Adrenal gland (tissue), 12 donors: ENCODE data around the gene ANKRD44. TPM values are rescaled to one million over a fixed set of nuclear protein-coding genes. Genes with fewer than 3 reads are reported as not detected.

Experiments
- DNase-seq, 7 donors: peaks; one replicate each; pipeline ENCODE4 v3.0.0-alpha.2; 2019 to 2020
- H3K27ac ChIP-seq, 5 donors: fragments of 200-600 bp; sonication (generic) in 4 of 5; 1 replicate in 3 of 5; 2 replicates in 2 of 5; pipeline versions ENCODE4 v1.5.1 to v1.8.0; 2016 to 2020; ENCODE audit warnings: mild to moderate bottlenecking in 1 of 5
- H3K27me3 ChIP-seq: fragments of 200-600 bp; 2 replicates; pipeline ENCODE4 v1.8.0; 2021
- H3K36me3 ChIP-seq, 2 donors: fragments of 200-600 bp; replicated peaks in 1 of 2; 1 replicate in 1 of 2; 2 replicates in 1 of 2; pipeline versions ENCODE4 v1.5.1 to v1.8.0; 2018 to 2022
- H3K4me1 ChIP-seq, 2 donors: fragments of 200-600 bp; replicated peaks in 1 of 2; 1 replicate in 1 of 2; 2 replicates in 1 of 2; pipeline versions ENCODE4 v1.5.1 to v1.8.0; 2018 to 2021
- H3K4me3 ChIP-seq, 4 donors: fragments of 200-600 bp; sonication (generic) in 3 of 4; one replicate each; pipeline ENCODE4 v1.5.1; 2016 to 2018
- H3K9me3 ChIP-seq, 3 donors: fragments of 200-600 bp; sonication (generic) in 1 of 3; replicated peaks in 1 of 3; 1 replicate in 2 of 3; 2 replicates in 1 of 3; pipeline versions ENCODE4 v1.5.1 to v1.8.0; 2016 to 2021
- POLR2A ChIP-seq, 2 donors: fragments of 450-650 bp; IDR thresholded peaks; one replicate each; pipeline ENCODE4 v1.6.1; 2017; ENCODE audit warnings: antibody characterized with exemption in 2 of 2, mild to moderate bottlenecking in 2 of 2, moderate library complexity in 1 of 2
- WGBS, 4 donors: extraction: QIAGEN DNeasy Blood & Tissue Kit in 2 of 4; methylation state at CpG; one replicate each; pipeline versions ENCODE4 v1.1.5 to v1.1.7; 2013 to 2017; 5-methylcytosine and 5-hydroxymethylcytosine counted together
- intact Hi-C, 2 donors: fragments of 100-400 bp; cut with DNase I; formaldehyde crosslinking; loops; one replicate each; pipeline versions ENCODE4 v1.14.1 to v1.15.0; 2022 to 2023
- polyA plus RNA-seq, 3 donors: library from polyadenylated mRNA; stranded (reverse); fragments of 200-250 nt in 2 of 3; fragments of 350-450 nt in 1 of 3; fragmentation: Illumina TruSeq in 1 of 3; extraction: RNeasy Lipid Tissue Mini Kit (QIAGEN cat#74804) in 1 of 3; gene quantifications; one replicate each; pipeline ENCODE4 v1.2.3, GENCODE V29; 2013 to 2014
- total RNA-seq, 9 donors: library from RNA; depleted of rRNA in 4 of 9; stranded (reverse); fragments of >200 nt in 4 of 9; fragments of 120-200 nt in 1 of 9; fragmentation: NEBNext Ultra II Directional in 1 of 9; extraction: Animal tissue kit (Norgen Biotek cat#: 25700) in 1 of 9; gene quantifications; one replicate each; pipeline versions ENCODE4 v1.1.0 to v1.2.4, GENCODE V29; 2013 to 2023
- TF ChIP-seq, protein P1 (sequence below), 6 experiments: fragments of 450-650 bp in 4 of 6; fragments of 200-600 bp in 2 of 6; sonication (generic) in 1 of 6; IDR thresholded peaks; 1 replicate in 5 of 6; 2 replicates in 1 of 6; pipeline versions ENCODE4 v1.5.1 to v1.8.0; 2016 to 2021; ENCODE audit warnings: antibody characterized with exemption in 6 of 6, mild to moderate bottlenecking in 2 of 6, moderate library complexity in 1 of 6
- donor health status: healthy with polysubstance abuse.
- donor health status: Bipolar disorder and iron deficiency.
- donor health status: DM: yes; HTN: yes; CAD: no.
- donor health status: DM: no; HTN: no; CAD: no.
- donor health status: DM: no; HTN: no; CAD: no.
- donor health status: DM: yes; HTN: yes; CAD: no.

ANKRD44 gene
- total and polyA plus RNA-seq, 12 donors = 3.8 to 40.2 (median 21.3) TPM

DNA sequence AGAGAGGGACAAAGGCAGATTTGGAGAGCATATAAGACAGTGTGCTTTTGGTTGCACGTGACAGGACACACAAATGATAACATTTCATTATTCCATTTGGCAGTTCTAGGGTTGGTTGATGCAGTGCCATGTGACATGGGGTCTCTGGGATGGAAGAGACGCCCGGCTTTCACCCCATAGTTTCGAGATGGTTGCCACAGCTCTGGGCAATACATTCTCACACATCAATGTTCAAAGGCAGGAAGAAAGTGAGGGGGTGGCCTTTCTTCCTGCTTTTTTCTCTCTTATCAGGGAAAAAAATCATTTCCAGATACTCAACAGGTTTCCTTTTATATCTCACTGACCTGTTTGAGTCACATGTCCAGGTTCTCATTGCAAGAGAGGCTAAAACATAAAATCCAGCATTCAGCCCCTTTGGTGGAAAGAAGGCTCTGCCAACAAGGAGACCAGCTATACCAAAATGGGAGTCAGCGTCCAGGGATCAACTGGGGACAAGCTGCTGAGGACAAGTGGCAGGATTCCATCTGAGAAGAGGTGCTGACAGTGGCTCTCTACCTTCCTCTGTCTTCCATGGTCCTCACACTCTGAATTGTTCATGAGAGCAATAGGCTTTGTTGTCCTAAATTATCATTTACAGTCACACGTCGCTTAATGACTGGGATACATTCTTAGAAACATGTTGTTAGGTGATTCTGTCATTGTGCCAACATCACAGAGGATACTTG is 29.1 kb upstream of the ANKRD44 start:
- H3K9me3 ChIP-seq = no peaks in the 10 kb centered on the region
- intact Hi-C loops = no loop called here
- TF ChIP-seq, protein P1, sequence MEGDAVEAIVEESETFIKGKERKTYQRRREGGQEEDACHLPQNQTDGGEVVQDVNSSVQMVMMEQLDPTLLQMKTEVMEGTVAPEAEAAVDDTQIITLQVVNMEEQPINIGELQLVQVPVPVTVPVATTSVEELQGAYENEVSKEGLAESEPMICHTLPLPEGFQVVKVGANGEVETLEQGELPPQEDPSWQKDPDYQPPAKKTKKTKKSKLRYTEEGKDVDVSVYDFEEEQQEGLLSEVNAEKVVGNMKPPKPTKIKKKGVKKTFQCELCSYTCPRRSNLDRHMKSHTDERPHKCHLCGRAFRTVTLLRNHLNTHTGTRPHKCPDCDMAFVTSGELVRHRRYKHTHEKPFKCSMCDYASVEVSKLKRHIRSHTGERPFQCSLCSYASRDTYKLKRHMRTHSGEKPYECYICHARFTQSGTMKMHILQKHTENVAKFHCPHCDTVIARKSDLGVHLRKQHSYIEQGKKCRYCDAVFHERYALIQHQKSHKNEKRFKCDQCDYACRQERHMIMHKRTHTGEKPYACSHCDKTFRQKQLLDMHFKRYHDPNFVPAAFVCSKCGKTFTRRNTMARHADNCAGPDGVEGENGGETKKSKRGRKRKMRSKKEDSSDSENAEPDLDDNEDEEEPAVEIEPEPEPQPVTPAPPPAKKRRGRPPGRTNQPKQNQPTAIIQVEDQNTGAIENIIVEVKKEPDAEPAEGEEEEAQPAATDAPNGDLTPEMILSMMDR (IDR thresholded peaks at IDR 0.05) = no peak
- TF ChIP-seq POLR2A (IDR thresholded peaks at IDR 0.05) = no peak
- no peaks in the 10 kb centered on the region for H3K36me3 ChIP-seq
- H3K4me3 ChIP-seq = no peak overlapping the region
- 73 to 82% (median 80%) methylated on average over 7 of the region's 7 CpGs for WGBS, 4 donors
- H3K27me3 ChIP-seq = no peaks in the 10 kb centered on the region
- no peak overlapping the region for H3K27ac ChIP-seq
- no peak for DNase-seq
- H3K4me1 ChIP-seq = no peaks in the 10 kb centered on the region

DNA sequence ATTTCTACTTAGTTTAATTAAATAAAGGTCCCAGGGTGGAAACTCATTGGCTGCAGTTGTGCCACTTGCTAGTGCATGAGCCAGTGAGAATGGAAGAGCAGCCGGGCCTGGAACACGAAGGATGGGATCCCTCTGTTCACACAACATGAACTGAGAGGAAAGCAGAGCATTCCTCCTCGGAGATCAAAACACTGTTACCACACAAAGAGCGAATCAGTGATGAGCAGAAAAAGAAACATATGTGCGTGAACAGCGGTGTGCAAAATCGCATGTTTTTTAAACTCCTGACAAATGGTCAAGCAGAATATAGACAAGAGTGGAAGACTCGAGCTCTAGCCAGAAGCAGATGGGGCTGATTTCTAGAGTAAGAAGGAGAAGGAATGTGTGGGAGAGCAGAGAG is 28.4 kb upstream of the ANKRD44 start:
- Histone ChIP-seq H3K36me3 (no peaks in the 10 kb centered on the region), H3K9me3 (no peaks in the 10 kb centered on the region), H3K4me3 (no peak overlapping the region), H3K4me1 (no peaks in the 10 kb centered on the region), H3K27ac (no peak overlapping the region), H3K27me3 (no peaks in the 10 kb centered on the region)
- DNase-seq = no peak
- intact Hi-C loops = no loop called here
- TF ChIP-seq, protein P1 (IDR thresholded peaks at IDR 0.05) = no peak
- TF ChIP-seq POLR2A (IDR thresholded peaks at IDR 0.05) = no peak
- WGBS, 4 donors = 86 to 93% (median 91%) methylated on average over 8 of the region's 8 CpGs

DNA sequence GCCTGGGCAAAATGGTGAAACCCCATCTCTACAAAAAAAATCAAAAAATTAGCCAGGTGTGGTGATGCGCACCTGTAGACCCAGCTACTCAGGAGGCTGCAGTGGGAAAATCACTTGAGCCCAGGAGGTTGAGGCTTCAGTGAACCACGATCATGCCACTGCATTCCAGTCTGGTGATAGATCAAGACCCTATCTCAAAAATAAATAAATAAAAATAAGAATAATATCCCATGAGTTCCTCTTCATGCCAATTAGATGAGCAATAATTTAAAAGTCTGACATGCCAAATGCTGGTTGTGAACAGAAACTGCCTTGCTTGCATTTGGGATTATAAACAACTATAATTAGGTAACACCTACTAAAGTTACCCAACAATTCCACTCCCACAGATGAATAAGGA is 22.1 kb upstream of the ANKRD44 start:
- intact Hi-C loops = no loop called here
- DNase-seq = no peak
- H3K4me1 ChIP-seq = no peaks in the 10 kb centered on the region
- 85 to 94% (median 89%) methylated on average over 2 of the region's 2 CpGs for WGBS, 4 donors
- no peak overlapping the region for H3K4me3 ChIP-seq
- H3K27me3 ChIP-seq = no peaks in the 10 kb centered on the region
- no peaks in the 10 kb centered on the region for H3K9me3 ChIP-seq
- no peaks in the 10 kb centered on the region for H3K36me3 ChIP-seq
- H3K27ac ChIP-seq = no peak overlapping the region
- TF ChIP-seq, protein P1 (IDR thresholded peaks at IDR 0.05) = no peak
- TF ChIP-seq POLR2A (IDR thresholded peaks at IDR 0.05) = no peak

DNA sequence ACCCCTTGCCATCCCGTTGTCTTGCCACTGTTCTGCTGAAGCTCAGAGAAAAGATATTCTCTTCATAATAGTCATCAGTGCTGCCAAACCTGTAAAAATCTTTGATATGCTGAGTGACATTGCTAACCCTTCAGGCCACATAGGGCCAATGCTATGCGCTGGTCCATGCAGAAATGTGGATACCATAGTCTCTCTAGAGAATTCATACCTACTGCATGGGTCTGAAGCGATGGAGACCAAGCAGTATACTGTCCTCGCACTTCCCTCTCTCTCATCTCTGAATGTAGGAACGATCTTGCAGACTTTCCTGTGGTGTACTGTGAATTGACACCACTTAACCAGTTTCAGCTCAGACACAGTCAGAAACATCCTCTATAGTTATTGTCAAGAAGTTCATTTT is 17.9 kb upstream of the ANKRD44 start:
- H3K27me3 ChIP-seq = no peaks in the 10 kb centered on the region
- intact Hi-C loops = no loop called here
- no peak for TF ChIP-seq POLR2A (IDR thresholded peaks at IDR 0.05)
- TF ChIP-seq, protein P1 (IDR thresholded peaks at IDR 0.05) = no peak
- no peaks in the 10 kb centered on the region for H3K36me3 ChIP-seq
- no peaks in the 10 kb centered on the region for H3K4me1 ChIP-seq
- no peak for DNase-seq
- no peaks in the 10 kb centered on the region for H3K9me3 ChIP-seq
- H3K4me3 ChIP-seq = no peak overlapping the region
- H3K27ac ChIP-seq = no peak overlapping the region
- WGBS, 4 donors = 80 to 92% (median 86%) methylated on average over 5 of the region's 5 CpGs
